ENCODE measurements around the gene SART3.

- TF ChIP-seq POLR2A (IDR thresholded peaks at IDR 0.05): no peak
- no peak for TF ChIP-seq CTCF (IDR thresholded peaks at IDR 0.05)
Observed at GRCh38 chr12:108525681-108526080, 35.3 kb downstream of the SART3 start.
